ENCODE measurements around the gene MCC.

Gene MCC

GRCh38 chr5:113245427-113246225, 242.6 kb downstream of the MCC start:
- DNase-seq (ENCODE audit: low read depth): no peak

- DNase-seq (ENCODE audit: low read depth): no peak
These were observed 243.3 kb downstream of the MCC start for GRCh38 chr5:113244966-113245365.

DNA sequence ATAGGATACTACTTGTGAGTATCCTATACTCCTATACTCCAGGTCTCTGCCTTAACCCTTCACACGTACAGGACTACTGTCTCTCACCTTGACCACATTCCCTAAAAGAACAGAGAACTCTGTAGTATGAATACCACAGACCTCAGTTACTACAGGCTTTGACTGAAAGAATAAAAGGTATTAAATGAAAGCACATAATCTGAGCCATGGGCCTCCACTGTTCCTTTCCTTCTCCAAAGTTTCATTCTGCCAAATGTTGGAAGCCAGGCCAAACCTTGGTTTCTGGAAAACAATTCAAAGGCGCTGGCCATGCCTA, 244.9 kb downstream of the MCC start:
- DNase-seq (ENCODE audit: low read depth): no peak

DNA sequence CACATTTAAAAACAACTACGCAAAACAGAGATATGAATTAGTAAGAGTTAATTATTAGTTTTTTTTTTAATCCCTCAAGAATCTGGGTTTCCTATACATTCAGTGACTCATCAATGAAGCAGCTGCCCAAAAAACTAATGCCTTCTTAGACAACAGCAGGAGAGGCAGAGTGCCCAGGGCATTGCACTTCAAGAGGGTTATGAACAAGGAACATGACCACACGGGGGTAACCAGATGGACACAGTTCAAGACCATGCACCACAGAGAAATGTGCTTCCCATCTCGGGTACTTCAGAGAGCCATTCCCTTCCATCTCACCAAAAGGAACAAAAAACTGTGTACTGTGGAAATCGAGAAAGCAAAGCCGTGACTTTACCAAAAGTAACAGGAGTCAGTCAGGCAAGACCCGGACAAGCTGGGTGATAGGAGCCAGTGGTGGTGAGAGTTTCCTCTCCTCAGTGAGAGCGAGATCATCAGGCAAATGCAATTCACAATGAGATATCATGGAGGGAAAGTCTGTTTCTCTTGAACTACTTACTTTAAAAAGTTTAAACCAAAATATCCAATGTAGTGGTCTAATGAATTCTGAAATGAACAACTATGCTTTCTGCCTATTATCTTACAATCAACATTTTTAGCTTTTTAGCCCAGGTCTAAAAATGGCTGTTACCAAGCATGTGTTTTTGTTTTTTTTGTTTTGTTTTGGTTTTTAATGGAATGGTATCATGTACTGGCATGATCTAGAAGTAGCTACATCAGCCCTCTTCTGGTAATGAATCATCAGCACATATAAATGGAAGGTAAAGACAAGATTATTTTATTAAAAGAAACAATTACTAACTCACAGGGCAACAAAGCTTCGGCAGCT, 245.5 kb downstream of the MCC start:
- no peak for DNase-seq (ENCODE audit: low read depth)

GRCh38 chr5:113240951-113241726, 247.1 kb downstream of the MCC start:
- DNase-seq (ENCODE audit: low read depth): no peak

- DNase-seq (ENCODE audit: low read depth): no peak
These were observed 248.2 kb downstream of the MCC start for GRCh38 chr5:113240032-113240431.

DNA sequence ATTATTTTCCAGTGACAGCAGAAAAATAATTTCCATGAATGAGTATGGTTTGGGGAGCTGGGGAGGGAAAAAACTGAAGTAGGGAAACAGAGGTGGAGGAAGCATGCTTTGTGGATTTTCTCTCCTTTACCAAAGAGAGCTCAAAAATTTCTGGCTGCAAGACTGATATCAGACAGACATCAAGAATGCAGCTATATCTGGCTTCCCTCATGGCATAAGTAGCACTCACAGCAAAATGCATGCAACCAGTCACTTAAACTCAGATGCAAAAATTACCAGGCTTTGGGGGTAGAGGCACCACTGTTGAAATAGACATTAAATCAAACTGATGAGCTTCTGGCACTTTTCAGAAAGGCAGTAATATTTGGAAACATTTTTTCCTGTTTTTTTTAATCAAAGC, 250.4 kb downstream of the MCC start:
- no peak for DNase-seq (ENCODE audit: low read depth)

- DNase-seq (ENCODE audit: low read depth): no peak
These were observed 251.5 kb downstream of the MCC start for GRCh38 chr5:113236536-113237288.

DNA sequence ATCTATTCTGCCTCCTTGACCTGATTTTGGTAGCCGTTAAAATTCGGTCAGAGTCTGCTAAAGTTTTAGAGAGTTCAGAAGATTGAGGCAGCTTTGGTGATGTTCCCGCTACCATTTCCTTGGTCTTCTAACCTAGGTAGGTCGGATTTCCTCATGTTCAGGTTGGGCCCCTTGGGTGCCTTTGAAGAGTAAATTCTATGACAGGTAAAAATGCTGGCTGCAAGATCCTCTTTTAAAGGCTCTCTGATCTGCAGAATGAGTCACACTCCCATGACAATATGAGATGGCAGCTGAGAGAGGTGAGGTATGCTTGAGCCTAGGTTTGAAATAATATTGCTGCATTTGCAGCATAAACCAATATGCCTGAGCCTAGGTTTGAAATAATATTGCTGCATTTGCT, 252.4 kb downstream of the MCC start:
- DNase-seq (ENCODE audit: low read depth): no peak

DNA sequence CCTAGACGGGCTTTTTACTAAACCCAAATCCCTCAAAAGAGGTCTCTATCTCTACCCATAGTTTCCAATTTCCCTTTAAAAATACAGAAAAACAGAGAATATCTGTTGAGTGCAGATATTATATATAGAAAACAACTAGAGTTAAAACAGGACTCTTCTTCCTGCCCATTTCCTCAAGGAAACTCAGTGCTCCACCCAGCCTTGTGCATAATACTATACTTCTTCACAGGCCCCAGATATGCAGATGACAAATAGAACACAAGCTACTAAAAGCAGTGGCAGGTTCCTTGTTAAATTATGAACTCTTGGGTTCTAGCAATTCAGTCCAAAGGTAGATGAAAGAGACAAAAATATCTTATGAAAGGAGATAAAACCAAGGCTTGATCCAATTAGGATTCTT, 253.7 kb downstream of the MCC start:
- no peak for DNase-seq (ENCODE audit: low read depth)

- no peak for DNase-seq (ENCODE audit: low read depth)
These were observed 254.6 kb downstream of the MCC start for GRCh38 chr5:113233606-113234005.

GRCh38 chr5:113232667-113233066, 255.6 kb downstream of the MCC start:
- no peak for DNase-seq (ENCODE audit: low read depth)

DNA sequence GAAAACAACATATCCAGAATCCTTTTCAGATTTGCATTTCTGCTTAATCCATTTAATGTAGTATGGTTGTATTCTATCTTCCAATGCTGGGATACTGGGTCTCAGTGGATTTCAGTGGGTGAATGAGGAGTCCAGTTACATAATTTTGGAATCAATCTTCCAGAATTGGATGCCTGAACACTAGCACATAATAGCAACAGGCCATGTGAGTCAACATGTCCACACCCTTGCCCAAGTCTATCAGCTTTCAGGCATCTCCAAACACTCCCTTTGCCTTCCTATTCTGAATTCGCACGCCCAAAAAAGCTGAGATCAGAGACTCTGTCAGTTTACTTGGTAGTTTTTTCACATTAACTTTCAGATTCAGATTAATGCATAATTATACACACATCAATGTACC, 256.0 kb downstream of the MCC start:
- no peak for DNase-seq (ENCODE audit: low read depth)

DNA sequence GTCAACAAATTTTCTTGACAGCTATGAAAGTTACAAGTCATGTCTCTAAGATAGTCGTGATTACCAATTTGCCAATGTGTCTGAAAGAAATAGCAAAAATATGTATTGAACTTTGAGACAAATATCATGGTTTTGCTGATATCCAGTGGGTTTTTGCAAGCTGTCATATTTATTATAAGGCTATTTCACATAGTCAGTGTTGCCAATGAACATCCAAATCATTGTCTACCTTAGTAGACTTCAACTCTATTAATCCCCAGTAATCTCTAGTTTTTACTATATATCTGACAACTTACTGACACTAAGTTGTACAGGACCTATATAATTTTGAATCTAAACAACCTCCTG, 256.6 kb downstream of the MCC start:
- DNase-seq (ENCODE audit: low read depth): no peak

DNA sequence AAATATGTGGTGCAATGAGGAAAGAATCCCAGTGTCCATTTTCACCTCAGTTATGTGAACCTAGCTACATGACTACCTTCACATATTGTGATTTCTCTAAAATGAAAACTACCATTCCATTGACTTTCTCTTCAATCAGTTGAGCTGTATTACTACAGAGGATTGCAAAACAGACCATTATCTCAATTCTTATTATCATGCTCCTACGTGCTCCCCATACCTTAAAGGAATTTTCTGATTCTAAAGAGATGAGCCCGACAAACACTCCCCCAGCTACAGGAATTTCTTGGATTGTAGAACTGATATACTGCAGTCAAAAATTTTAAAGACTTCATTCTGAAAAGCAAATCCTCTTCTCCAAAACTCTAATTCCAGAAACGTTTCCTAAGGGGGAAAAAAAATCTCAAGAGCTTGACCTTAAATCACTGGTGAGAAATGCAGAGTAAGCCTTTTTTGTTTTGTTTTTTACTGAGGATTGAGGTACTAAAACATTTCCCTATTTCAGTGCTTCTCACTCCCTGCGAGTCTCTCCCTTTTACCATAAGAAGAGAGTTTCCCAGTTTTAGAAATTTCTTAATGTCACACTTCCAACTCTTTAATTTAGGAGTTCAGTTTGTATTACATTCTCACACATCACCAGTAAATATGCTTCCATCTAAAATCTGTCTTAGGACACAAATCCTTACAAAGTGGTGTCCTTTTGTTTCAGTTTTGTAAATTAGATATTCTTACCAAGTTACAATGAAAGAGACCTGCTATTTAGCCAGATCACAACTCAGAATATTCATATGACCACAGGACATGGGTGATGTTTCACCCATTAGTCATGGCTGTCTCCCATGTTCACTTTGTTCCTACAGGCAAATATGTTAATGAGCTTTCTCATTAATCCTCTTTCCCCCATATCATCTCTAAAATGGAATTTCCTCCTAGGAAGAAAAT, 257.3 kb downstream of the MCC start:
- no peak for DNase-seq (ENCODE audit: low read depth)

DNA sequence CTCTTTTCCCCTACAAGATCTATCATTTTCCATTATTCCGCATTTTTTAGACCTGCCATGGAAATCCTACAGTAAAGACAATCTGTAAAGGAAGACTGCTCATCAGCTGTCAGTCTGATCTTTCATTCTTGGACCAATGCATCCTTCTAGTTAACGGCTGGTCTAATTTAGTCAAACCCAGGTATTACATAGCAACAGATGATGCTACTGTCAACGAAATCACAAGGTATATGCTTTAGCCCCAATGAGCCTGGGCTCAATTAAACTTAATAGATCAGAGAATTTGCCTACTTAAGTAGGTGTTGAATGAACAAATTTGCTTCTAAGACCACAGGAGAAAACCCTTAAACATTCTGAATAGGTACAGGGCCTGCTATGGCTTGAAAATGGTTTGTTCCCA, 260.5 kb downstream of the MCC start:
- DNase-seq (ENCODE audit: low read depth): no peak

DNA sequence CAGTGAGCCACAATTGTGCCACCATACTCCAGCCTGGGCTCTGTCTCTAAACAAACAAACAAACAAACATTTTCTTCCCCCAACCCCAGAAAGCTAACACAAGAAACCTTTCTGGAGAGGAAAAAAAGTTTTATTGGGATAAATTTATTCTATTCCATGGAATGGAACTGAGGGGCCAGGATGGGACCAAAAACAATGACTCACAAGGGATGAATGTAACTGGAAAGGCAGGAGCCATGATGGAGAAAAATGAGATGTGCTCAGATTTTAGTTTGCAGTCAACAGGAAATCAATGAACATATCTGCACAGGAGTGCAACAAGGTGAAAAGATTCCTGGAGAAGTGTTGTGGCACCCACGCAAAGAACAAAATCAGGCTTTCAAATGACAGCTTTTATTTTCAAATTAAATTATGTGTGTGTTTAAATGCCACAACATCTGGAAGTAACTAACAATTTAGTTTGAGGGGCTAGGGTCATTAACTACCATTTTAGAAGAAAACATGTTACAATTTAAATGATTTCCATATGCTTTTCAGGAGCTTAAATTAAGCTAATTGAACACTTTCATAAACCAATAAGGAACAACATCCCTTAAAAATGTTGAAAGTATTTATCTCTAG, 262.0 kb downstream of the MCC start:
- no peak for DNase-seq (ENCODE audit: low read depth)

- DNase-seq (ENCODE audit: low read depth): no peak
These were observed 263.0 kb downstream of the MCC start for GRCh38 chr5:113225259-113225658.

DNA sequence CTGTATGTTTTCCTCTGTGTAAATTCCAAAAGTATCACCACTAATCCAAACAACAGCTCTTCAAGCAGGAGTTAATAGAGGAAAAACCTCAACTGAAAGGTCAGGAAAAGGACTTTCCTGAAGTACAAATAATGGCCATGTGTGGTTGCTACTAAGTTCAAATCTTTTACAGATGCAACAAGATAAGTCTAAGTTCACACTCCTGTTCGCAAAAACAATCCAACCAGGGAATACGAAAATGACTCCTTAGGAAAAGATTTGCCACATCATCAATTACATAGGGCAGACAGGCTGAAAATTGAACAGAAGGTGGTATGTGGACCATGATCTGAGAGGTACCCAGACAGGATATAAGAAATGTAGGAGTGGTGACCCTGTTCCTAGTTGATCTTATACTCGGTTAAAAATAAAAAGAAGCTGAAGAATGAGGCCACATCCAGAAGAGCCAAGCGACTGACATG, 263.6 kb downstream of the MCC start:
- no peak for DNase-seq (ENCODE audit: low read depth)

- DNase-seq (ENCODE audit: low read depth): no peak
These were observed 264.2 kb downstream of the MCC start for GRCh38 chr5:113223831-113224604.

All from stimulated activated CD8-positive, alpha-beta memory T cell treated with anti-CD3 and anti-CD28 coated beads, Interleukin-7, amount 100 ng/mL, for 24 hours (primary cell).